GM12864 (cell line): ENCODE results near the gene ZNF554.

Source experiments
- DNase-seq: peaks from one replicate; pipeline ENCODE4 v3.0.0-alpha.2; 2011; ENCODE audit warnings: low read depth
- H3K4me3 ChIP-seq: 2 replicates; pipeline ENCODE4 v1.5.1; 2011; ENCODE audit warnings: mild to moderate bottlenecking, low read depth, low read length, control low read depth
- CTCF ChIP-seq: IDR thresholded peaks from 2 replicates; pipeline ENCODE4 v1.5.1; 2011; ENCODE audit warnings: low read depth, mild to moderate bottlenecking, moderate library complexity, low read length, control low read depth, inconsistent platforms; ENCODE audit errors: missing control alignments

ZNF554 gene

DNA sequence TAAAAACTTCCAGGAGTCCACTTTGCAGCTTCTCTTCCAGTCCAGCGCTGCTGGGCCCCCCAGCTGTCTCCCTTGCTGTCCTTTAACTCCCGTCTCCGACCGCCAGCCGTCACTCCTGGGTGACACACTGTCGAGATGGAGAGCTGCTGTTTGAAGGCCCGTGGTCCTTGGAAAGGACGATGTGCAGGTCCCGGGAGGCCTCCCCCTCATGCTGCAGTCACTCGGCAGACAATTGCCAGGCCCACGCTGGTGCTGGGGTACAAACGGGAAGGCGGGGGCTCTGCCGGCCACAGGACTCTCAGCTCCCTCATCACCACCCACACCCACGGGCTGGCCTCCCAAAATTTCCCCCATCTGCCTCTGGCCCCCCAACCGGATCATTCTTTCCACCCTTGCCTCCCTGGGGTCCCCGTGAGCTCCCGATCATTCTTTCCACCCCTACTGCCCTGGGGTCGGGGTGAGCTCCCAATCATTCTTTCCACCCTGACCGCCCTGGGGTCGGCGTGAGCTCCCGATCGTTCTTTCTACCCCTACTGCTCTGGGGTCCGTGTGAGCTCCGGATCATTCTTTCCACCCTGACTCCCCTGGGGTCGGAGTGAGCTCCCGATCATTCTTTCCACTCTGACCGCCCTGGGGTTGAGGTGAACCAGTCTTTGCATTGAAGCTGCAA, 16.0 kb upstream of the ZNF554 start:
- DNase-seq = no peak
- no peak overlapping the region for H3K4me3 ChIP-seq
- no peak for TF ChIP-seq CTCF

- no peak for TF ChIP-seq CTCF
- no peak for DNase-seq
- no peak overlapping the region for H3K4me3 ChIP-seq
These were observed 15.3 kb upstream of the ZNF554 start for GRCh38 chr19:2804156-2805004.

- no peak for TF ChIP-seq CTCF
- DNase-seq = no peak
- H3K4me3 ChIP-seq = no peak overlapping the region
These were observed 14.3 kb upstream of the ZNF554 start for GRCh38 chr19:2805261-2805900.

- DNase-seq = no peak
- TF ChIP-seq CTCF = no peak
- H3K4me3 ChIP-seq = no peak overlapping the region
These were observed 13.5 kb upstream of the ZNF554 start for GRCh38 chr19:2805991-2806649.

DNA sequence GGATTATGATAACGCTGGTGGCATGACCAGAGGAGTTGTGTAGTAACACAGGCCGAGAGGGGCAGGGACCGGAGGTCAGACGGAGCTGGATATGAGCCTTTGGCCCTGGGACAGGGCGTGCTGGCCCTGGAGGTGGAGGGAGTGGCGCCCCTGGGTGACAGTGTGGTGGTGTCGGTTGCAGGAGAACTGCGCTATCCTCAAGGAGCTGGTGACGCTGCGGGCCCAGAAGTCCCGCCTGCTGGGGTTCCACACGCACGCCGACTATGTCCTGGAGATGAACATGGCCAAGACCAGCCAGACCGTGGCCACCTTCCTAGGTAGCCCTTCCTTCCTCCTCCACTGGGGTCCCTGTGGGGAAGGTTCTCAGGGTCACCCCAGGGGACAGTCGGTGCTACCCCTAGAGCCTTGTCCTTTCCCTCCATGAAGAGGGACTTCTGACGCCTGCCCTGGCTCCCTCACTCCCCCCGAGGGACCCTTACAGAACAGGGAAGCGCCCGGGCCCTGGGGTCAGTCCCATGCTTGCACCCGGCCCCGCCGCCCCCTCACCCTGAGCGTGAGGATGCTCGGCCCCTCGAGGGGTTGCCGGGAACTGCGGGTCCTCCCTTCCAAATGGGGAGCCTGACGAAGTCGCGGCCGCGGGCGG, 12.8 kb upstream of the ZNF554 start:
- no peak for DNase-seq
- TF ChIP-seq CTCF = no peak
- H3K4me3 ChIP-seq = no peak overlapping the region

DNA sequence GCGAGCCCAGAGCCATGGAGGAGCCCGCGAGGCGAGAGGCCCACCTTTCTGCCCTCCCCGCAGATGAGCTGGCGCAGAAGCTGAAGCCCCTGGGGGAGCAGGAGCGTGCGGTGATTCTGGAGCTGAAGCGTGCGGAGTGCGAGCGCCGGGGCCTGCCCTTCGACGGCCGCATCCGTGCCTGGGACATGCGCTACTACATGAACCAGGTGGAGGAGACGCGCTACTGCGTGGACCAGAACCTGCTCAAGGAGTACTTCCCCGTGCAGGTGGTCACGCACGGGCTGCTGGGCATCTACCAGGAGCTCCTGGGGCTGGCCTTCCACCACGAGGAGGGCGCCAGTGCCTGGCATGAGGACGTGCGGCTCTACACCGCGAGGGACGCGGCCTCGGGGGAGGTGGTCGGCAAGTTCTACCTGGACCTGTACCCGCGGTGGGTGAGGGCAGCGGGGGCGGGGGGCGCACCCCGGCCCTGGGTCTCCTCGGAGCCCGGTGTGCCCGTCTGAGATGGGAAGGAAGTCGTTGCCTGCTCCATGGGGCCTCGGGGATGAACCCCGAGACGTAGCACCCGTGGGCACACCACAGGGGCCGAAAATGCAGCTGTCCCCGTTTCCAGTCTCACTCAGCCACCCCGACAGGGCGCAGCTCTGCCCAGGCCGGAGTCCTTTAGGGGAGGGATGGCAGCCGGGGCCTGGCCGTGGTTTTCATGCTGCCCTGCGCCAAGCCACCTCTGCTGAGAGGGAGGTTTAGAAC, 12.1 kb upstream of the ZNF554 start:
- no peak overlapping the region for H3K4me3 ChIP-seq
- no peak for TF ChIP-seq CTCF
- DNase-seq = no peak
